HL-60 (cell line): ENCODE measurements around the gene PGAP3.

Experiments
- DNase-seq, 2 experiments: peaks; one replicate each; pipeline ENCODE4 v3.0.0-alpha.2; 2010 to 2020; ENCODE audit warnings: low read depth in 1 of 2, low spot score in 1 of 2
- H3K27ac ChIP-seq: fragments of 250-450 bp; sonication (Bioruptor Pico); replicated peaks from 2 replicates; pipeline ENCODE4 v1.5.1; 2020; ENCODE audit warnings: mild to moderate bottlenecking, moderate library complexity
- H3K27me3 ChIP-seq: fragments of 250-450 bp; sonication (Bioruptor Pico); 2 replicates; pipeline ENCODE4 v1.5.1; 2021; ENCODE audit warnings: mild to moderate bottlenecking, moderate library complexity; ENCODE audit not compliant: insufficient read depth, poor library complexity, severe bottlenecking
- H3K4me3 ChIP-seq: replicated peaks from 2 replicates; pipeline ENCODE4 v1.5.1; 2011; ENCODE audit warnings: mild to moderate bottlenecking, control low read depth, low read length; ENCODE audit not compliant: insufficient read depth
- CTCF ChIP-seq: IDR thresholded peaks from one replicate; pipeline ENCODE4 v1.5.1; 2011; ENCODE audit warnings: low read length, control low read depth, inconsistent platforms; ENCODE audit not compliant: insufficient read depth
- GABPA ChIP-seq: IDR thresholded peaks from 2 replicates; pipeline ENCODE4 v1.6.1; 2012; ENCODE audit warnings: low read depth
- POLR2AphosphoS5 ChIP-seq: IDR thresholded peaks from 2 replicates; pipeline ENCODE4 v1.6.1; 2012; ENCODE audit warnings: low read depth
- REST ChIP-seq: IDR thresholded peaks from 2 replicates; pipeline ENCODE4 v1.6.1; 2012; ENCODE audit warnings: low read depth; ENCODE audit not compliant: insufficient replicate concordance
- SPI1 ChIP-seq: IDR thresholded peaks from 2 replicates; pipeline ENCODE4 v1.6.1; 2012; ENCODE audit warnings: low read depth, mild to moderate bottlenecking, borderline replicate concordance

Gene PGAP3

GRCh38 chr17:39703913-39704312 is 16.1 kb upstream of the PGAP3 start:
- DNase-seq = no peak
- TF ChIP-seq POLR2AphosphoS5 = no peak
- TF ChIP-seq REST = no peak
- no peak for TF ChIP-seq CTCF
- no peak for TF ChIP-seq SPI1
- no peak for TF ChIP-seq GABPA
- Histone ChIP-seq H3K4me3 (no peak overlapping the region), H3K27me3 (peaks cover 15% of the 10 kb centered on the region), H3K27ac (no peak overlapping the region)

GRCh38 chr17:39702901-39703893 is 15.3 kb upstream of the PGAP3 start:
- H3K27ac ChIP-seq = no peak overlapping the region
- H3K27me3 ChIP-seq = peaks cover 17% of the 10 kb centered on the region
- no peak for DNase-seq
- H3K4me3 ChIP-seq = no peak overlapping the region
- TF ChIP-seq POLR2AphosphoS5 = no peak
- TF ChIP-seq GABPA = no peak

- Histone ChIP-seq H3K27ac (no peak overlapping the region), H3K4me3 (no peak overlapping the region)
Observed at GRCh38 chr17:39701784-39702422, 14.0 kb upstream of the PGAP3 start.

More at GRCh38 chr17:39701784-39702422, 14.0 kb upstream of the PGAP3 start:
- TF ChIP-seq CTCF (no peak), REST (no peak), SPI1 (no peak), POLR2AphosphoS5 (no peak), GABPA (no peak)
- H3K27me3 ChIP-seq = peaks cover 17% of the 10 kb centered on the region
- no peak for DNase-seq
